B cell (primary cell): ENCODE measurements around the gene ZC3H15. TPM values are rescaled to one million over a fixed set of nuclear protein-coding genes. Genes with fewer than 3 reads are reported as not detected.

Experiments used
- ATAC-seq: fragments of 200-7000 bp; cut with Tn5 transposase; one replicate; pipeline ENCODE4 v1.10.0; 2021; ENCODE audit warnings: low read depth, mild to moderate bottlenecking, moderate number of reproducible peaks, moderate library complexity
- CTCF ChIA-PET: fragments of 350-600 bp; sonication (Branson Sonifier 250); formaldehyde crosslinking; loops from one replicate; lab custom pipeline; 2021; ENCODE audit warnings: antibody characterized with exemption, inconsistent platforms; lab: Charles Lee
- POLR2A ChIA-PET: fragments of 350-600 bp; sonication (Branson Sonifier 250); formaldehyde crosslinking; loops from one replicate; lab custom pipeline; 2021; ENCODE audit warnings: antibody characterized with exemption; lab: Charles Lee
- DNase-seq: peaks from one replicate; pipeline ENCODE4 v3.0.0; 2013
- H2AFZ ChIP-seq: 2 replicates; pipeline ENCODE4 v1.6.1; 2012; ENCODE audit warnings: mild to moderate bottlenecking, low read depth, low read length; ENCODE audit not compliant: insufficient read depth, poor library complexity, severe bottlenecking
- H3K27ac ChIP-seq, 2 donors: 1 replicate in 1 of 2; 2 replicates in 1 of 2; pipeline ENCODE4 v1.5.1; 2012 to 2013; ENCODE audit warnings: low read length in 2 of 2, mild to moderate bottlenecking in 2 of 2, moderate library complexity in 1 of 2
- H3K27me3 ChIP-seq, 4 experiments: fragments of 200-600 bp in 1 of 4; sonication (generic) in 1 of 4; replicated peaks in 1 of 4; 1 replicate in 2 of 4; 2 replicates in 2 of 4; pipeline versions ENCODE4 v1.6.1 to v1.7.0; 2013 to 2016; ENCODE audit warnings: low read length in 3 of 4, mild to moderate bottlenecking in 2 of 4, mixed read lengths in 1 of 4, moderate library complexity in 1 of 4; ENCODE audit not compliant: insufficient read depth in 4 of 4, control insufficient read depth in 3 of 4; ENCODE audit errors: control extremely low read depth in 1 of 4
- H3K36me3 ChIP-seq, 2 experiments: replicated peaks in 1 of 2; 1 replicate in 1 of 2; 2 replicates in 1 of 2; pipeline versions ENCODE4 v1.6.1 to v1.7.1; 2013; ENCODE audit warnings: low read length in 1 of 2; ENCODE audit not compliant: insufficient read depth in 2 of 2, control insufficient read depth in 1 of 2; ENCODE audit errors: control extremely low read depth in 1 of 2, extremely low read depth in 1 of 2
- H3K4me1 ChIP-seq, 2 donors: fragments of 200-600 bp in 1 of 2; sonication (generic) in 1 of 2; 1 replicate in 1 of 2; 2 replicates in 1 of 2; pipeline versions ENCODE4 v1.5.1 to v1.6.1; 2013 to 2017; ENCODE audit warnings: low read length in 2 of 2; ENCODE audit not compliant: control insufficient read depth in 2 of 2, insufficient read depth in 2 of 2
- H3K4me2 ChIP-seq: replicated peaks from 2 replicates; pipeline ENCODE3; 2012; ENCODE audit warnings: mild to moderate bottlenecking, low read depth, low read length; ENCODE audit not compliant: poor library complexity, severe bottlenecking
- H3K4me3 ChIP-seq, 5 experiments: fragments of 200-600 bp in 1 of 5; sonication (generic) in 1 of 5; 1 replicate in 3 of 5; 2 replicates in 2 of 5; pipeline versions ENCODE4 v1.5.1 to v1.7.0; 2011 to 2016; ENCODE audit warnings: low read length in 4 of 5, mild to moderate bottlenecking in 4 of 5, low read depth in 2 of 5, control low read depth in 1 of 5, moderate library complexity in 1 of 5; ENCODE audit not compliant: insufficient read depth in 1 of 5; ENCODE audit errors: control extremely low read depth in 1 of 5, extremely low read depth in 1 of 5
- H3K79me2 ChIP-seq: fragments of 200-600 bp; sonication (generic); one replicate; pipeline ENCODE4 v1.6.0; 2016; ENCODE audit warnings: low read length; ENCODE audit not compliant: control insufficient read depth, insufficient read depth
- H3K9ac ChIP-seq: fragments of 200-600 bp; sonication (generic); 2 replicates; pipeline ENCODE4 v1.6.1; 2017; ENCODE audit warnings: mild to moderate bottlenecking, low read length, moderate library complexity
- H3K9me3 ChIP-seq, 3 donors: one replicate each; pipeline versions ENCODE4 v1.6.1 to v1.7.1; 2013; ENCODE audit warnings: low read length in 2 of 3; ENCODE audit not compliant: control insufficient read depth in 2 of 3, insufficient read depth in 1 of 3; ENCODE audit errors: control extremely low read depth in 1 of 3
- H4K20me1 ChIP-seq: 2 replicates; pipeline ENCODE4 v1.6.0; 2012; ENCODE audit warnings: mild to moderate bottlenecking, low read length; ENCODE audit not compliant: insufficient read depth, control insufficient read depth, poor library complexity, severe bottlenecking
- H3K27ac Mint-ChIP-seq: one replicate; pipeline ENCODE4 v1.8.0; 2021; ENCODE audit warnings: mixed read lengths
- H3K27me3 Mint-ChIP-seq: one replicate; pipeline ENCODE4 v1.8.0; 2021; ENCODE audit warnings: mixed read lengths
- H3K4me1 Mint-ChIP-seq: one replicate; pipeline ENCODE4 v1.8.0; 2021; ENCODE audit warnings: mixed read lengths
- H3K4me3 Mint-ChIP-seq: one replicate; pipeline ENCODE4 v1.8.0; 2021; ENCODE audit warnings: mixed read lengths
- H3K9me3 Mint-ChIP-seq: one replicate; pipeline ENCODE4 v1.8.0; 2022; ENCODE audit warnings: mixed read lengths; ENCODE audit not compliant: insufficient read depth
- CTCF ChIP-seq: fragments of 200-600 bp; IDR thresholded peaks from one replicate; pipeline ENCODE4 v1.8.0; 2022; ENCODE audit warnings: antibody characterized with exemption, mild to moderate bottlenecking
- EZH2 ChIP-seq: IDR thresholded peaks from 2 replicates; pipeline ENCODE4 v1.6.1; 2012; ENCODE audit warnings: borderline replicate concordance, low read depth, mild to moderate bottlenecking, moderate library complexity, low read length; ENCODE audit not compliant: insufficient read depth, poor library complexity, severe bottlenecking
- WGBS: methylation state at CpG from one replicate; pipeline ENCODE4 v1.1.5; 2013; ENCODE audit warnings: missing lambda C conversion rate; ENCODE audit not compliant: insufficient coverage; 5-methylcytosine and 5-hydroxymethylcytosine counted together
- intact Hi-C: fragments of 100-400 bp; cut with micrococcal nuclease; formaldehyde crosslinking; loops from one replicate; pipeline ENCODE4 v1.10.0; 2022
- polyA plus RNA-seq: library from polyadenylated mRNA; depleted of rRNA; stranded (reverse); fragments of >200 nt; gene quantifications from 2 replicates; pipeline ENCODE4 v1.2.3, GENCODE V29; 2012
- total RNA-seq, 2 donors: library from RNA; stranded (reverse); fragments of 120-200 nt in 1 of 2; gene quantifications; 1 replicate in 1 of 2; 2 replicates in 1 of 2; pipeline versions ENCODE4 v1.2.3 to v1.2.4, GENCODE V29; 2013 to 2022

ZC3H15 gene
- total and polyA plus RNA-seq, 2 donors (not counting 1 experiment from before 2014, with no cell fraction given) = 29.6 to 61.4 TPM

- H3K27me3 Mint-ChIP-seq = no peaks in the 10 kb centered on the region
- Histone ChIP-seq H3K9me3 (no peaks in the 10 kb centered on the region), H3K36me3 (peaks cover 0 to 5% of the 10 kb centered on the region in 2 experiments), H3K4me3 (no peak overlapping the region), H3K4me1 (no peaks in the 10 kb centered on the region), H3K9ac (no peak overlapping the region), H2AFZ (no peak overlapping the region), H3K4me2 (no peak overlapping the region), H3K27ac (no peak overlapping the region), H3K27me3 (no peaks in the 10 kb centered on the region), H4K20me1 (no peaks in the 10 kb centered on the region), H3K79me2 (no peaks in the 10 kb centered on the region)
- CTCF ChIA-PET = no interaction called here
- TF ChIP-seq CTCF (no peak), EZH2 (no peak)
- H3K27ac Mint-ChIP-seq = no peak overlapping the region
- intact Hi-C loops = no loop called here
- H3K9me3 Mint-ChIP-seq = no peaks in the 10 kb centered on the region
- ATAC-seq (no peak), DNase-seq (no peak)
- no peak overlapping the region for H3K4me3 Mint-ChIP-seq
- POLR2A ChIA-PET = no interaction called here
- WGBS = no CpG with 5 or more reads among the region's 2 CpGs
- peaks cover 3% of the 10 kb centered on the region for H3K4me1 Mint-ChIP-seq
These were observed 36.4 kb downstream of the ZC3H15 start for GRCh38 chr2:186522450-186522849.

GRCh38 chr2:186523791-186524190, 37.7 kb downstream of the ZC3H15 start:
- Histone ChIP-seq H2AFZ (no peak overlapping the region), H3K27ac (no peak overlapping the region), H3K36me3 (peaks cover 0 to 5% of the 10 kb centered on the region in 2 experiments), H3K4me1 (no peaks in the 10 kb centered on the region), H3K79me2 (no peaks in the 10 kb centered on the region), H3K4me3 (no peak overlapping the region), H3K27me3 (no peaks in the 10 kb centered on the region), H3K9me3 (no peaks in the 10 kb centered on the region), H4K20me1 (no peaks in the 10 kb centered on the region), H3K9ac (no peak overlapping the region), H3K4me2 (no peak overlapping the region)
- H3K4me1 Mint-ChIP-seq = peaks cover 3% of the 10 kb centered on the region
- DNase-seq (no peak), ATAC-seq (no peak)
- no peaks in the 10 kb centered on the region for H3K27me3 Mint-ChIP-seq
- no peaks in the 10 kb centered on the region for H3K9me3 Mint-ChIP-seq
- no peak for TF ChIP-seq EZH2
- POLR2A ChIA-PET = no interaction called here
- H3K27ac Mint-ChIP-seq = no peak overlapping the region
- CTCF ChIA-PET = no interaction called here
- no peak overlapping the region for H3K4me3 Mint-ChIP-seq
- no CpG with 5 or more reads among the region's 1 CpG for WGBS
- intact Hi-C loops = no loop called here
